H1 (cell line): ENCODE measurements around the gene CAPZA2. TPM values are rescaled to one million over a fixed set of nuclear protein-coding genes. Genes with fewer than 3 reads are reported as not detected.

ENCODE experiments used
- CTCF ChIA-PET: fragments of 300-600 bp; sonication (Branson Sonifier 250); formaldehyde crosslinking; loops from one replicate; lab custom pipeline; 2021; ENCODE audit not compliant: partially characterized antibody; lab: Charles Lee
- POLR2A ChIA-PET: fragments of 300-600 bp; sonication (Branson Sonifier 250); formaldehyde crosslinking; loops from one replicate; lab custom pipeline; 2021; ENCODE audit warnings: inconsistent platforms; ENCODE audit not compliant: partially characterized antibody; lab: Charles Lee
- DNase-seq, 2 experiments: peaks; one replicate each; pipeline versions ENCODE4 v3.0.0 to v3.0.0-alpha.2; 2010 to 2022; ENCODE audit warnings: low spot score in 2 of 2, low read depth in 1 of 2, mixed read lengths in 1 of 2
- FAIRE-seq: peaks from 2 replicates; lab custom pipeline; 2011; peaks lifted over from hg19 to GRCh38; lab: Jason Lieb, UNC
- H2AFZ ChIP-seq: 2 replicates; pipeline ENCODE4 v1.8.1; 2012; ENCODE audit warnings: low read length, inconsistent platforms
- H2AK5ac ChIP-seq: 2 replicates; pipeline ENCODE4 v1.6.1; 2013; ENCODE audit warnings: low read depth, low read length
- H2BK120ac ChIP-seq: replicated peaks from 2 replicates; pipeline ENCODE3; 2013; ENCODE audit warnings: low read depth, low read length, inconsistent platforms
- H2BK12ac ChIP-seq: 2 replicates; pipeline ENCODE4 v1.6.1; 2013; ENCODE audit warnings: low read depth, low read length
- H2BK15ac ChIP-seq: 2 replicates; pipeline ENCODE4 v1.6.1; 2013; ENCODE audit warnings: low read length
- H2BK20ac ChIP-seq: 2 replicates; pipeline ENCODE4 v1.6.1; 2013; ENCODE audit warnings: low read length
- H2BK5ac ChIP-seq: 2 replicates; pipeline ENCODE4 v1.6.1; 2013; ENCODE audit warnings: low read depth, low read length
- H3K14ac ChIP-seq: 2 replicates; pipeline ENCODE4 v1.6.1; 2013; ENCODE audit warnings: inconsistent platforms; ENCODE audit not compliant: insufficient read length
- H3K18ac ChIP-seq: 2 replicates; pipeline ENCODE4 v1.6.1; 2013; ENCODE audit warnings: low read length; ENCODE audit errors: extremely low read depth
- H3K23ac ChIP-seq: 2 replicates; pipeline ENCODE4 v1.6.1; 2013; ENCODE audit warnings: inconsistent platforms; ENCODE audit not compliant: insufficient read length
- H3K23me2 ChIP-seq: 2 replicates; pipeline ENCODE4 v1.6.1; 2013; ENCODE audit warnings: low read depth, low read length
- H3K27ac ChIP-seq: 2 replicates; pipeline ENCODE4 v1.6.1; 2011; ENCODE audit warnings: low read depth, low read length, inconsistent platforms
- H3K27me3 ChIP-seq, 4 experiments: replicated peaks in 1 of 4; 1 replicate in 1 of 4; 2 replicates in 3 of 4; pipeline versions ENCODE4 v1.6.1 to v1.8.1; 2011 to 2013; ENCODE audit warnings: low read length in 3 of 4, mild to moderate bottlenecking in 3 of 4, inconsistent platforms in 2 of 4, mixed read lengths in 2 of 4, moderate library complexity in 1 of 4; ENCODE audit not compliant: control insufficient read depth in 3 of 4, insufficient read depth in 3 of 4; ENCODE audit errors: extremely low read depth in 1 of 4
- H3K36me3 ChIP-seq, 4 experiments: 2 replicates each; pipeline versions ENCODE4 v1.6.1 to v1.8.1; 2011 to 2013; ENCODE audit warnings: mild to moderate bottlenecking in 4 of 4, low read length in 3 of 4, moderate library complexity in 2 of 4, control low read depth in 1 of 4, inconsistent platforms in 1 of 4; ENCODE audit not compliant: insufficient read depth in 4 of 4, control insufficient read depth in 2 of 4
- H3K4ac ChIP-seq: replicated peaks from 2 replicates; pipeline ENCODE3; 2013; ENCODE audit warnings: low read length, low read depth, mixed read lengths, inconsistent platforms; ENCODE audit not compliant: insufficient read length
- H3K4me1 ChIP-seq, 4 experiments: replicated peaks in 1 of 4; 1 replicate in 1 of 4; 2 replicates in 3 of 4; pipeline versions ENCODE4 v1.6.1 to v1.8.1; 2011 to 2013; ENCODE audit warnings: low read length in 3 of 4, inconsistent platforms in 2 of 4, mixed read lengths in 1 of 4; ENCODE audit not compliant: insufficient read depth in 4 of 4, control insufficient read depth in 3 of 4
- H3K4me2 ChIP-seq, 2 experiments: 2 replicates each; pipeline versions ENCODE4 v1.6.1 to v1.8.1; 2011 to 2013; ENCODE audit warnings: low read depth in 2 of 2, low read length in 2 of 2, control low read depth in 1 of 2, inconsistent platforms in 1 of 2, mild to moderate bottlenecking in 1 of 2; ENCODE audit not compliant: insufficient read depth in 1 of 2
- H3K4me3 ChIP-seq, 4 experiments: fragments of 200-600, 300-600 bp in 1 of 4; sonication (generic), shearing (Covaris generic), sonication (Bioruptor Twin) in 1 of 4; 2 replicates each; pipeline versions ENCODE4 v1.5.1 to v1.8.1; 2011 to 2016; ENCODE audit warnings: low read length in 4 of 4, low read depth in 3 of 4, control low read depth in 2 of 4, inconsistent platforms in 2 of 4, mild to moderate bottlenecking in 2 of 4, mixed read lengths in 1 of 4, moderate library complexity in 1 of 4; ENCODE audit not compliant: insufficient read depth in 2 of 4; ENCODE audit errors: extremely low read depth in 1 of 4
- H3K56ac ChIP-seq: replicated peaks from 2 replicates; pipeline ENCODE3; 2013; ENCODE audit warnings: low read depth, mild to moderate bottlenecking, mixed read lengths, low read length, inconsistent platforms; ENCODE audit not compliant: insufficient read length
- H3K79me1 ChIP-seq: 2 replicates; pipeline ENCODE4 v1.6.1; 2013; ENCODE audit warnings: low read depth, low read length, control low read depth
- H3K79me2 ChIP-seq, 2 experiments: 2 replicates each; pipeline versions ENCODE4 v1.6.1 to v1.8.1; 2012 to 2013; ENCODE audit warnings: low read length in 2 of 2, mild to moderate bottlenecking in 2 of 2, inconsistent platforms in 1 of 2; ENCODE audit not compliant: insufficient read depth in 2 of 2, control insufficient read depth in 1 of 2
- H3K9ac ChIP-seq, 4 experiments: replicated peaks in 1 of 4; 1 replicate in 1 of 4; 2 replicates in 3 of 4; pipeline versions ENCODE4 v1.6.1 to v1.8.1; 2011 to 2013; ENCODE audit warnings: low read depth in 3 of 4, low read length in 3 of 4, control low read depth in 2 of 4, mild to moderate bottlenecking in 2 of 4, moderate library complexity in 2 of 4, inconsistent platforms in 1 of 4; ENCODE audit errors: extremely low read depth in 1 of 4
- H3K9me3 ChIP-seq, 2 experiments: 2 replicates each; pipeline versions ENCODE4 v1.6.1 to v1.8.1; 2012 to 2013; ENCODE audit warnings: mild to moderate bottlenecking in 2 of 2, moderate library complexity in 2 of 2, control low read depth in 1 of 2, inconsistent platforms in 1 of 2, low read depth in 1 of 2, low read length in 1 of 2, mixed read lengths in 1 of 2; ENCODE audit not compliant: insufficient read depth in 2 of 2
- H4K20me1 ChIP-seq, 2 experiments: replicated peaks in 1 of 2; 2 replicates each; pipeline versions ENCODE3 to v1.8.1; 2011 to 2013; ENCODE audit warnings: inconsistent platforms in 2 of 2, low read length in 2 of 2, mild to moderate bottlenecking in 1 of 2; ENCODE audit not compliant: insufficient read depth in 2 of 2, control insufficient read depth in 1 of 2
- H4K5ac ChIP-seq: 2 replicates; pipeline ENCODE4 v1.6.1; 2013; ENCODE audit warnings: low read length, low read depth, mixed read lengths, inconsistent platforms; ENCODE audit not compliant: insufficient read length
- H4K8ac ChIP-seq: 2 replicates; pipeline ENCODE4 v1.8.0; 2013; ENCODE audit warnings: mild to moderate bottlenecking, moderate library complexity, low read length, inconsistent platforms; ENCODE audit not compliant: insufficient read depth; ENCODE audit errors: extremely low read depth
- H4K91ac ChIP-seq: replicated peaks from 2 replicates; pipeline ENCODE3; 2013; ENCODE audit warnings: low read length, mixed read lengths, inconsistent platforms; ENCODE audit not compliant: insufficient read length
- CBX5 ChIP-seq: fragments of 300-800, 300-1000 bp; sonication (generic); IDR thresholded peaks from 2 replicates; pipeline ENCODE4 v1.7.1; 2016; ENCODE audit warnings: antibody characterized with exemption, low read length, low read depth
- CHD2 ChIP-seq: IDR thresholded peaks from 2 replicates; pipeline ENCODE4 v1.6.1; 2012; ENCODE audit warnings: low read length, improper control_type of control experiment
- EGR1 ChIP-seq: IDR thresholded peaks from 2 replicates; pipeline ENCODE4 v1.6.1; 2011; ENCODE audit warnings: low read depth, low read length, borderline replicate concordance
- GABPA ChIP-seq: IDR thresholded peaks from 2 replicates; pipeline ENCODE4 v1.6.1; 2011; ENCODE audit warnings: mild to moderate bottlenecking, low read length, moderate library complexity, borderline replicate concordance; ENCODE audit not compliant: insufficient read depth
- HDAC2 ChIP-seq, 2 experiments: fragments of 300-600 bp in 1 of 2; sonication (generic) in 1 of 2; IDR thresholded peaks; 2 replicates each; pipeline ENCODE4 v1.6.1; 2011 to 2012; ENCODE audit warnings: low read depth in 2 of 2, low read length in 2 of 2, mild to moderate bottlenecking in 2 of 2, moderate library complexity in 2 of 2, borderline replicate concordance in 1 of 2, inconsistent platforms in 1 of 2
- KDM1A ChIP-seq: fragments of 200-600, 300-600 bp; sonication (generic); IDR thresholded peaks from 2 replicates; pipeline ENCODE4 v1.7.1; 2016; ENCODE audit warnings: mild to moderate bottlenecking, low read length, borderline replicate concordance
- NRF1 ChIP-seq: IDR thresholded peaks from 2 replicates; pipeline ENCODE4 v1.6.1; 2011; ENCODE audit warnings: mild to moderate bottlenecking, low read depth, low read length, improper control_type of control experiment
- PHF8 ChIP-seq: fragments of 200-600 bp; sonication (generic); conservative IDR thresholded peaks from 2 replicates; pipeline ENCODE4 v1.7.1; 2012; ENCODE audit warnings: low read depth, mild to moderate bottlenecking, inconsistent platforms, low read length, moderate library complexity
- SIRT6 ChIP-seq: IDR thresholded peaks from one replicate; pipeline ENCODE4 v1.7.1; 2012; ENCODE audit warnings: low read length, inconsistent platforms
- SIX5 ChIP-seq: IDR thresholded peaks from 2 replicates; pipeline ENCODE4 v1.6.1; 2011; ENCODE audit warnings: mild to moderate bottlenecking, low read depth, low read length
- SP1 ChIP-seq: IDR thresholded peaks from 2 replicates; pipeline ENCODE4 v1.6.1; 2011; ENCODE audit warnings: low read depth, low read length
- ZNF274 ChIP-seq: IDR thresholded peaks from 2 replicates; pipeline ENCODE4 v1.7.0; 2012; ENCODE audit warnings: low read length, borderline replicate concordance; ENCODE audit errors: extremely low read depth
- WGBS, 2 experiments: shearing (Covaris generic) in 1 of 2; methylation state at CpG; one replicate each; pipeline versions ENCODE4 v1.1.6 to v1.1.7; 2013 to 2015; ENCODE audit warnings: low lambda C conversion rate in 2 of 2, mixed read lengths in 2 of 2, inconsistent platforms in 1 of 2, low coverage in 1 of 2, missing lambda C conversion rate in 1 of 2; ENCODE audit not compliant: insufficient replicate concordance in 2 of 2, insufficient coverage in 1 of 2, insufficient read length in 1 of 2; ENCODE audit errors: extremely low coverage in 1 of 2, missing lambda C conversion rate in 1 of 2; 5-methylcytosine and 5-hydroxymethylcytosine counted together
- polyA plus RNA-seq, 7 experiments: library from polyadenylated mRNA; depleted of rRNA in 3 of 7; stranded (reverse) in 5 of 7; unstranded in 2 of 7; fragments of >200 nt in 5 of 7; fragments of 200-250 nt in 2 of 7; gene quantifications; 1 replicate in 5 of 7; 2 replicates in 1 of 7; 4 replicates in 1 of 7; pipeline versions ENCODE4 v1.2.1 to v1.2.3, GENCODE V29; 2011 to 2013; ENCODE audit warnings: missing spikeins in 2 of 7, mixed read lengths in 2 of 7
- total RNA-seq: library from RNA; stranded (reverse); fragmentation: NEBNext Ultra II Directional; extraction: Animal tissue kit (Norgen Biotek cat#: 25700); gene quantifications from 2 replicates; pipeline ENCODE4 v1.2.1, GENCODE V29; 2021
- TF ChIP-seq, protein P1 (sequence below): IDR thresholded peaks from 2 replicates; pipeline ENCODE4 v1.6.1; 2012; ENCODE audit warnings: low read length, inconsistent platforms

The CAPZA2 gene
- total and polyA plus RNA-seq, 2 of the 8 experiments (the other 6 are each of a cell fraction or from before 2014, with no cell fraction given) = 33.2 to 145 TPM

DNA sequence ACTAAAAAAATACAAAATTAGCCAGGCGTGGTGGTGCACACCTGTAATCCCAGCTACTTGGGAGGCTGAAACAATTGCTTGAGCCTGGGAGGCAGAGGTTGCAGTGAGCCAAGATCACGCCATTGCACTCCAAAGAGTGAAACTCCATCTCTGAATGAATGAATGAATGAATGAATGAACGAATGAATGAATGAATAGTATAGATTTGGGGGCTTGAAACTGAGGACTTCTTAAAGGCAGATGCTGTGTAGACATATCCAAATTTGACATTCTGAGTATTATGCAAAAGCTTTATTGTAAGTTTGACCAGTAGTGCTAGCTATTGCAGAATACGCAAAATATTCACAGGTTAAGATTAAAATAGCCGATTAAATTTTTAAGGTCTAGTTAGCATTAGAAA is 60.2 kb downstream of the CAPZA2 start:
- Histone ChIP-seq H3K27me3 (no peaks in the 10 kb centered on the region), H2BK15ac (no peak overlapping the region), H3K79me2 (no peaks in the 10 kb centered on the region), H2BK20ac (no peak overlapping the region), H3K4ac (no peak overlapping the region), H3K27ac (no peak overlapping the region), H4K20me1 (no peaks in the 10 kb centered on the region), H3K18ac (no peak overlapping the region), H3K36me3 (peaks cover 0 to 19% (median 3%) of the 10 kb centered on the region in 4 experiments; a peak in 6 of 8 replicates), H3K56ac (no peak overlapping the region), H2BK5ac (no peak overlapping the region), H3K9me3 (no peaks in the 10 kb centered on the region), H2BK12ac (no peak overlapping the region), H3K79me1 (no peaks in the 10 kb centered on the region), H4K8ac (no peak overlapping the region), H3K4me2 (no peak overlapping the region), H3K23ac (no peak overlapping the region), H4K91ac (no peak overlapping the region), H2AFZ (no peak overlapping the region), H3K4me3 (no peak overlapping the region), H2AK5ac (no peak overlapping the region), H2BK120ac (no peak overlapping the region), H3K23me2 (peaks cover 2% of the 10 kb centered on the region; the same call in 1 of the 2 replicates), H4K5ac (no peak overlapping the region), H3K4me1 (no peaks in the 10 kb centered on the region), H3K14ac (no peak overlapping the region), H3K9ac (no peak overlapping the region)
- no peak for FAIRE-seq
- WGBS, 2 experiments = 79% methylated on average over 5 of the region's 5 CpGs; no CpG with 5 or more reads in 1 of the 2 experiments
- no peak for DNase-seq
- CTCF ChIA-PET = interaction anchor here (1.9 kb wide), 1 partner anchor 10 kb away, joined by 7 read pairs; no protein-coding TSS in a partner anchor
- POLR2A ChIA-PET = interaction anchor here (0.8 to 1.3 kb wide), 3 partner anchors 10 to 37 kb away, joined by 3 to 4 read pairs (median 3); no protein-coding TSS in a partner anchor
- no peak for TF ChIP-seq SIRT6
- no peak for TF ChIP-seq PHF8
- TF ChIP-seq, protein P1, sequence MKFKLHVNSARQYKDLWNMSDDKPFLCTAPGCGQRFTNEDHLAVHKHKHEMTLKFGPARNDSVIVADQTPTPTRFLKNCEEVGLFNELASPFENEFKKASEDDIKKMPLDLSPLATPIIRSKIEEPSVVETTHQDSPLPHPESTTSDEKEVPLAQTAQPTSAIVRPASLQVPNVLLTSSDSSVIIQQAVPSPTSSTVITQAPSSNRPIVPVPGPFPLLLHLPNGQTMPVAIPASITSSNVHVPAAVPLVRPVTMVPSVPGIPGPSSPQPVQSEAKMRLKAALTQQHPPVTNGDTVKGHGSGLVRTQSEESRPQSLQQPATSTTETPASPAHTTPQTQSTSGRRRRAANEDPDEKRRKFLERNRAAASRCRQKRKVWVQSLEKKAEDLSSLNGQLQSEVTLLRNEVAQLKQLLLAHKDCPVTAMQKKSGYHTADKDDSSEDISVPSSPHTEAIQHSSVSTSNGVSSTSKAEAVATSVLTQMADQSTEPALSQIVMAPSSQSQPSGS = no peak
- TF ChIP-seq ZNF274 = no peak
- no peak for TF ChIP-seq SP1
- no peak for TF ChIP-seq KDM1A
- TF ChIP-seq EGR1 = no peak
- TF ChIP-seq GABPA = no peak
- no peak for TF ChIP-seq HDAC2 (IDR thresholded peaks at IDR 0.05; ENCODE audit: borderline replicate concordance in 1 of 2, low read depth in 2 of 2, low read length in 2 of 2)
- no peak for TF ChIP-seq NRF1
- TF ChIP-seq CHD2 = no peak
- TF ChIP-seq SIX5 = no peak
- TF ChIP-seq CBX5 = no peak
